ENCODE results near the gene DMAP1.

The DMAP1 gene

DNA sequence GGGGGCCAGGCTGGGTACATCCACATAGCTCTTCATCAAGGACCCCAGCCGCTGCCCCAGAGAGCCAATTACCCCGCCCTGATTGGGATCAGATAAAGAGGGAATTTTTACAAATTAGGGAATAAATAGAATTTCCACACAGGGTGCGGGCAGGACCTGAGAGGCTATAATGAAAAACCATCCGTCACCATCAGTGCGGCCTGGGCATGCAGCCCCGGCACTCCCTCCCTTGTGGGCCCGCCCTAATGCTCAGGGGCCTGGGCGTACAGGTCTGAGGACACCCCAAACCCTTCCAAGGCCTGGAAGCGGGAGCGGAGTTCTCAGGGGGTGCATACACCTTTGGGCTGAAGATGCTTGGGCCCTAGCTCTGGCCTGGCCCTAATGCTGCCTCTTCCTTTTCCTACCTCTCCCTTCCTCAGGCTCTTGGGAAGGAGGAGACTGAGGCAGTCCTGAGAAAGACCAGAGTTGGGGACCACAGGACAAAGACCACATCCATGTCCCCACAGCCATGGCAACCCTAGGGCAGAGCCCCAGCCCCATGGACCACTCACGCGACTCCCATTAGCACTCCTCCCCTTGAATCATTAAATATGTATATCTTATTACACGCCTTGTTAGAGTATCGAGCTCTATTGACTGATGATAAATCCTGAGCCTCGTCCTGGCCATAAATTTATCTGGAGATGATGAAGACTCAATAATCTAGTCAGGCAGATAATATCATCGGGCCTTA lies 16.3 kb downstream of the DMAP1 start:
- FAIRE-seq, result no peak

DNA sequence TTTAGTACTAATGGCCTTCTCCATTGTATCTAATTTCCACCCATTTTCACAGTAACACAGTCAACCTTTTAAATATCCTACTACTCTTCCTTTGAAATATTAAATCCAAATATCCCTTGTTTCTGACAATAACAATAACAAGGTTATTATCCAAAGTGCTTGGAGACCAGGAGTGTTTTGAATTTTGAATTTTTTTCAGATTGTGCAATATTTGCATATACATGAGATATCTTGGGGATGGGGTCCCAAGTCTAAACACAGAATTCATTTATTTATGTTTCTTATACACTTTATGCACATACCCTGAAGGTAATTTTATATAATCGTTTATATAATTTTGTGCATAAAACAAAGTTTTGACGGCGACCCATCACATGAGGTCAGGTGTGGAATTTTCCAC lies 17.5 kb downstream of the DMAP1 start:
- no peak for FAIRE-seq

DNA sequence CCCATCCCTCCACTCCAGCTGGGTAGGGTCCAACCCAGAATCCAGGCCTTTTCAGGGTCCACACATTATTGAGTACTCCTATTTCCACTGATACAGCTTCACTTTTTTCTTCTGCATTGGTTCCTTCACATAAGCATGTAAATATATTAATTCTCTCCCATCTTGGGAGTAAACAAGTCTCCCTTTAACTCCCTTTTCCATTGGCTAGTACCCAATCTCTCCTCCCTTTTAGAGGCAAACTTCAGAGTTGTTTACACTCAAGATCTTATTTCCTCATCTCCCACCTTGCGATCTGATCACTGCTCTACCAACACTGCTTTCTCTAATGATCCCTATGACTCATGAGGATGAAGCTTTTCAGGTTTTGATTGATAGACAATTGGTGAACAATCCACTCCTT lies 20.3 kb downstream of the DMAP1 start:
- no peak for FAIRE-seq

- no peak for FAIRE-seq
Measured at GRCh38 chr1:44235808-44236207, 22.5 kb downstream of the DMAP1 start.

DNA sequence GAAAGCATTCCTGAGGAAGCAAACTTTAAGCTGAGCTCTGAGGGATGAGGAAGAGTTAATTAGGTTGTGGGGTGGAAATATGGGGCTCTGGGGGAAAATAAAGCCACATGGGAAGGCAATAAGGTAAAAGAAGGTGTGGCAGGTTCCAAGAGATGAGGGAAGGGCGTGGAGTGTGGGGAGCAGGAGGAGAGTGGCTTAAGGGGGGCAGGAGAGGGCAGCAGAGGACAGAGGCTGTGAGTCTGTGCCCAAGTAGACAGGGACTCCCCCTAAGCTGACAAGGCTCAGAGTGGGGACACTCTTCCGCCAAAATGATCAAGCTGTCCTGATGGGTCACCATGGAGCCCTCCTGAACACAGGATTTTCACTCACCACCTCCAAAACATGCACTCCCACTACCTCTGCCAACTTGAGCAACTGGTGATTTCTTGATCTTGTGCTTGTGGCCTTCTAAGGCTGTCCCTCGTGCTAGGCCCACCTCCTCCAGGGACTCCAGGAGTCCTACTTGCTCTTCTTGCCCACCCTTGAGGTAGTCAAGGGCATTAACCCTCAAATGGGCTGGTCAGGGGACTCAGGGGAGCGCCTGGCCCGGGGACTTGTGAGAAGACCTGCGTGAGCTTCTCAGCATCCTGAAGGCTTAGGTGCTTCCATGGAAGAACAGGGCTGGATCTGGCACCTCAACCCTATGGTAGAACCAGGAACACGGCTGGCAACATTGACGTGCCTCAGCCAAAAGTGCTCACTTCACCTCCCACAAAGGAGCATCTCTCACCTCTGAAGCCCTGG lies 23.4 kb downstream of the DMAP1 start:
- no peak for FAIRE-seq

DNA sequence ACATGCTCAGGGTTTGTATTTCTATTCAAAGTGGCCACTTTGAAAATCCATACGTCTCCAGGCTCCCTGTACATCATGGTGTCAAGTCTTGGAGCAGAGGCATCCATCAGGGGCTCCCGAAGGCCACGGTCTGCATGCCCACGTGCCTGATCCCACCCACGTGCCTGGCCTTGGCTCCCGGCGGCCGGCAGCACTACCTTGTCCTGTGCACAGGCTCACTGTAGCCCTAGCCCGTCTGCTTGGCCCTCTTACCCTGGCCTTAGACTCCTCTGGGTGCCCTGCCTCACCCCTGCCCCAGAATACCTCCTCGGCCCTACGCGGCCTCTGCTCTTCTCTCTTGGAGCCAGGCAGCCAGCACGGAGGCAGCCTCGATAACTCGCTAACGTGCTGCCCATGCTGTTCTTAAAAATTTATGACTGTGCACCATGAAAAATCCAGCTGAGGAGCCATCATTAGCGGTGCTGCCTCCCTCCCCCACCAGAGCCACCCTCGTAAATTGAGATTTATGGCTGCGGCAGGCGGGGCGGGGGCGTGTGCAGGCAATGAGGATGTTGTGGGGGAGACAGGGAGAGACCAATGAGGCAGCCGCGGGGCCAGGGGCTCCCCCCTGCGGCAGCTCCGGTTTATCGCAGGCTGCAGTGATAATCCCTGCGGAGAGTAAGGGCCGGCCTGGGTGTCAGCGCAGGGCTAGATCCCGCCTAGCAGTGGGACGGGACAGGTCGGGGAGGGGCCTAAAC lies 24.6 kb downstream of the DMAP1 start:
- FAIRE-seq, result peak; percentile 59

- FAIRE-seq, result no peak
Measured at GRCh38 chr1:44238660-44239059, 25.4 kb downstream of the DMAP1 start.

- no peak for FAIRE-seq
Measured at GRCh38 chr1:44239331-44239960, 26.2 kb downstream of the DMAP1 start.

GRCh38 chr1:44239961-44240371 lies 26.7 kb downstream of the DMAP1 start:
- FAIRE-seq, result no peak

DNA sequence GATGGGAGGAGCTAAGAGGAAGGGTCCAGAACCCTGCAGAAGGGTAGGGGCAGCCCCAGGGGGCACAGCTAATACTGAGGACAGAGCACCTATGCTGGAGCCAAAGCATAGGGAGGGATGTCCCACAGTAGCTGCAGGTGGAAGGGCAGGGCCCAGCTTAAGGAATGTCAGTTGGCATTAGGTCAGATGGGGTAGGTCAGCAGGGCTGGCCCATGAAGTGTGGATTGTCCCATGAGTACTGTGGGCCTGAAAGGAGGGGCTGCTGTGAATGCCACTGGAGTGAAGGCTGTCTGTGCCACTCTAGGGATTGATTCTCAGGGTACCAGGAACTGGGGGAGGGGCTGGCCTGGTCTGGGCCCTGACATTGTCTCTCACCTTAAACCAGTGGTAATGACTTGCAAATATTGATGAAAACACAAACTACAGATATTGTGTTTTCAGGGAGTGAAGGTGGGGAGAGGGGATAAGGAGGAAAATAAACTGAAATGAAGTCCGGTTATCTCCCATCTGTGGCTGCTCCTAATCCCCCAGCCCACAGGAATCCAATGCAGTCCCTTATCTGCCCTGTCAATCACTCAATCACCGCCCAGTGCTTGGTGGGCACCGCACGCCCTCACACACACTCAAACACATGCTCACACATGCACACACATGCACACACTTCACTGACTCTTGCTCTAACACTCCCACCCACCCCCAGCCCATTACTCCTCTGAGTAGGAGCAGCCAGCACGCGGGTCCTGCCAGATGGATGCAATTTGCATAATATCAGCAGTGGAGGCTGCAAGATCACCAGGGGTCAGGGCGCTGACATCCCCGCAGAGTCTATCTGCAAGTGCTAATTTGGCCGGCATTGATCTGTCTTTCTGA lies 27.8 kb downstream of the DMAP1 start:
- FAIRE-seq, result no peak

GRCh38 chr1:44242746-44243145 lies 29.5 kb downstream of the DMAP1 start:
- FAIRE-seq, result no peak

GRCh38 chr1:44243782-44244495 lies 30.7 kb downstream of the DMAP1 start:
- no peak for FAIRE-seq

GRCh38 chr1:44244986-44245385 lies 31.7 kb downstream of the DMAP1 start:
- no peak for FAIRE-seq

DNA sequence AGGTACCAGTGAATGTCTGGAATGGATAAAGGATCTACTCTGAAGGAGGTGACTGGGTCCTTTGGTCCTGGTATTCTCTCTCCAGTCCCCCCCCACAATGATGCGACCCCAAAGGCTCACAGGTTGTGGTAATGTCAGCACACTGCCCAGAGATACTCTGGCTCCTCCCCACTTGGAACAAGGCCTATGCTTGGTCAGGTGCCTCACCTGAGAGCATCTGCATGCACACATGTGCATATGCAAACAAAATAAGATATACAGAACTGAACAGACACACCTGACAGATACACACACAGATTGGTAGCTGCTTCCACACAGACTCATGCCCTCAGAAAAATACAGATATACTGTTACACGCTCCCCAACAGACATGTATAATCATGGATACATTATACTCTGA lies 33.5 kb downstream of the DMAP1 start:
- no peak for FAIRE-seq

DNA sequence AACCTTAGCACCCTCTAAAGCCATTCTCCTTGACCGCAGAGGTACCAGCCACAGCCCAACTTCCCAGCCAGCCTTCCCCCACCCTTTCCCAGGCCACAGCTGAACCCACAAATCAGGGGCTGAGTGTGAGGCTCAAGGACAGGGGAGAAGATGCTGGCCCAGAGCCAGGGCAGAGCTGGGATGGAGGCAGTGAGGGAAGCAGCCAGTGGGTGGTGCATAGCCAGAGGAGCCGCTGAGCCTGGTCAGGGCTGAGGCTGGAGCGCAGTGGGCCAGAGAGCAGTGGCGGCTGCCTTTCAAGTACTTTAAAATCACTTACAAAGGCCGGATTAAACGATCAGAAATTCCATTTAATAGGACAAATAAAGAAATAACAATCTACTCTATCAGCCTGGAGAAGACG lies 36.3 kb downstream of the DMAP1 start:
- no peak for FAIRE-seq

DNA sequence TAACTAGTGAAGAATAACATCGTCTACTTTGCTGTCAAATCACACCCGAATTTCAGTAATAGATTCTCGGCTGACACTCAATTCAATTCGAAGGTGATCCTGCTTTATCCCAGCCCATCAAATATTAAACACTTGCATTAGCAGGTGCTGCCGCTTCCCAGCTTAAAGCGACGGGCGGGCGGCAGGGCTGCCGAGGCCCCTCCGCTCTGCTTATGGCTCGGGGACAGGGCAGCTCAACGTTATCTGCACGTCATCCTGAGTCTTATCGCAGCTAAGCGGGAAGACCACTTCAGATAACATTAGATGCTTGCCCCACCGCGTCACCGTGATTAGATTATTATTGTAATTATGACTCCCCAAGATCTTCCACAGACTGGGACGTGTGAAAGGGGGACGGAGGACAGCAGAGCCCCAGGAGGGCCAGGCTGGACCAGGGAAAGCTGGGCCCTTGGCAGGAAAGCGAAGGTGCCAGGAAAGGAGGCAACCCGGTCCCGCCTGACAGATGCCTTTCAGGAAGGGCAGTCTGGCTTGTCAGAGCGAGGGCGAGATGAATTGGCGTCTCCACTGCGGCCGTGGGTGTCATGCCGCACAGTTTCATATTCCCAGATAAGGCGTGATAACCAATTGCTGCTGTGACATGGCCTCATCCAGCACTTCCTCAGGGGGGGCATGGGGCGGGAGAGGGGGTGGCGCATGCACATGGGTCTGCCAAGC lies 37.0 kb downstream of the DMAP1 start:
- no peak for FAIRE-seq

GRCh38 chr1:44251486-44251885 lies 38.2 kb downstream of the DMAP1 start:
- FAIRE-seq, result no peak

- no peak for FAIRE-seq
Measured at GRCh38 chr1:44251989-44252671, 38.9 kb downstream of the DMAP1 start.

- no peak for FAIRE-seq
Measured at GRCh38 chr1:44254392-44254910, 41.2 kb downstream of the DMAP1 start.
